HG03342 (cell line): ENCODE results near the gene RAD51D.
A peak's percentile ranks its signal among the peaks of the same experiment; 100 is the strongest.
"Not testable (repeated sequence)": the region's sequence is repeated elsewhere in the genome, so short reads cannot be mapped to it uniquely, and the experiment has no call there.

Experiments used
- ATAC-seq: cut with Tn5 transposase; IDR thresholded peaks from one replicate; pipeline ENCODE4 v1.9.1; 2021; ENCODE audit warnings: mild to moderate bottlenecking, moderate library complexity; ENCODE audit not compliant: unreplicated experiment

RAD51D gene

GRCh38 chr17:35119370-35120165 is at the start of gene RAD51D:
Gene RAD51D, minus strand, starts transcription at chr17:35119860. Its CDS starts 247 bp downstream, at chr17:35119613.
- ATAC-seq: peak; percentile 81

- ATAC-seq: no peak
Observed at GRCh38 chr17:35167666-35168065, 48.0 kb upstream of the RAD51D start.

- no peak for ATAC-seq
Observed at GRCh38 chr17:35167046-35167445, 47.4 kb upstream of the RAD51D start.

- ATAC-seq: no peak
Observed at GRCh38 chr17:35166526-35166925, 46.9 kb upstream of the RAD51D start.

GRCh38 chr17:35164716-35165115 is 45.1 kb upstream of the RAD51D start:
- ATAC-seq: no peak

GRCh38 chr17:35163886-35164285 is 44.2 kb upstream of the RAD51D start:
- no peak for ATAC-seq

GRCh38 chr17:35162755-35163154 is 43.1 kb upstream of the RAD51D start:
- ATAC-seq: no peak

- ATAC-seq: no peak
Observed at GRCh38 chr17:35161281-35161761, 41.7 kb upstream of the RAD51D start.

- no peak for ATAC-seq
Observed at GRCh38 chr17:35160354-35161201, 40.9 kb upstream of the RAD51D start.

- ATAC-seq: no peak
Observed at GRCh38 chr17:35159940-35160339, 40.3 kb upstream of the RAD51D start.

- ATAC-seq: no peak
Observed at GRCh38 chr17:35155246-35155645, 35.6 kb upstream of the RAD51D start.

- no peak for ATAC-seq
Observed at GRCh38 chr17:35154196-35155165, 34.8 kb upstream of the RAD51D start.

GRCh38 chr17:35152421-35153140 is 32.9 kb upstream of the RAD51D start:
- ATAC-seq: no peak

- ATAC-seq: not testable (repeated sequence)
Observed at GRCh38 chr17:35151080-35151479, 31.4 kb upstream of the RAD51D start.

- no peak for ATAC-seq
Observed at GRCh38 chr17:35149941-35150340, 30.3 kb upstream of the RAD51D start.

GRCh38 chr17:35148144-35148543 is 28.5 kb upstream of the RAD51D start:
- no peak for ATAC-seq

- ATAC-seq: no peak
Observed at GRCh38 chr17:35147375-35147905, 27.8 kb upstream of the RAD51D start, which contains the start of gene UNC45B. Gene UNC45B, plus strand, starts transcription at chr17:35147817. Its CDS starts 447 bp downstream, at chr17:35148264.

- ATAC-seq: no peak
Observed at GRCh38 chr17:35146214-35146833, 26.7 kb upstream of the RAD51D start.

GRCh38 chr17:35144840-35145239 is 25.2 kb upstream of the RAD51D start:
- ATAC-seq: no peak
